GM21825 (cell line): Measurements from ENCODE around the gene CRYGS.

ENCODE experiments used
- ATAC-seq: cut with Tn5 transposase; IDR thresholded peaks from one replicate; pipeline ENCODE4 v1.9.1; 2021; ENCODE audit warnings: mild to moderate bottlenecking, moderate library complexity; ENCODE audit not compliant: unreplicated experiment

CRYGS gene

GRCh38 chr3:186496016-186496415, 48.2 kb downstream of the CRYGS start:
- no peak for ATAC-seq

DNA sequence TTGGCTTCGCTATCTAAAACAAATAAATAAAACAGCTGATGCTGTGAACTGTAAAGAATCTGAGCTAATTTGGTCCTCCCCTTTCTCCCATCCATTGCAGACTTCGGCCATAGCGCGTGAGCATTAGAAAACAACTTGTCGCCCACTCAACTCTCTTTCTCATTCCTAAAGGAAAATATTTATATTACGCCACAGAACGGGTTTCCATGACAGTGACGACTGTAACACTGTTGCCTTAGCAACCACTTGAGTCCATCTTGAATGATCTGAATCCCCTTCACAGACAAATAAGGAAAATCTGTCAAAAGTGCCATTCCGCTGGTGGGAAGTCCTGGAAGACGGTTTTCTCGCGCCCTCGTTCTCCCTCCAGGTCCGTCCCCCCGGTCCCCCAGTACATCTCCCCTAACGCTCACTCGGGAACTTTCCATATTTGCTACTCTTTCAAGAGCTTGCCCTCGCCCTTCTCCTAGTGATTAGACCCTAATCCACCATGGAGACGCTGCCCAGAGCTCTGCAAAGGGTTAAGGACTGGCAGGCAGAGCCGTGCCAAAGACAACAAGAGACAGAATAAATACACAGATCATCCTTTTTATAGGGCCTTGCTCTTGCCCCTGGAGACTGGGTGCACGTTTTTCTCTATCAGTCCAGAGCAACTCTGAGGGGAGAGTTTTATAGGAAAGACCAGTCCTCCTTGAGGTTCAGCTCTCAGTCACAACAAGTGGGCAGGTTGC, 50.5 kb downstream of the CRYGS start:
- ATAC-seq = no peak

DNA sequence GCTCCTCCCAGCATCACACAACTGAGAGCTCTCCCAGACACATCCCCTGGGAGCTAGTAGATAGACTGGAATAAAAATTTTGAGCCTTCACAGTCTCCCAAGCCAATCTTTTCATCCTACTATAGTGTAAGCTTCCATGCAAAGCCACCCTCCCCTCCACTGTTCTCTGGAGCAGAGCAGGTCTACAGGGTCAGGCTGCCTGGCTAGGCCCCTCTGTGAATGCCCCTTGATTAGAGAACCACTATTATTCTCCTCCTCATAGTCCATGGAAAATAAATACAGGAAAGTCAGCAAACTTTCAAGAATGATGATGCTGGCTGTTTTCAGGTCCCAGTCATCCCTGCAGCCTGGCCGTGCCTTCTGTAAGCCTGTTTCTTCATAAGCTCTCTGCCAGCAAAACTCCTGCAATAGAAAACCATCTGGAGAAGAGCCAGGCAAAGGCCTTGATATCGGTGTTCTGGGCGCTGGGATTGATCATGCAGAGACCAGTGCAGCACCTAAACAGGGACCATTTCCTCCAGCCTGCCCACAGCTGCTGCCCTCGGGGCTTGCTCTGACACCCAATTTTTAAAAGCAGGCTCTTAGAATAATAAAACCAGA, 51.7 kb downstream of the CRYGS start:
- no peak for ATAC-seq

- ATAC-seq = no peak
Measured at GRCh38 chr3:186489507-186489906, 54.7 kb downstream of the CRYGS start.
